NT2/D1 (cell line): ENCODE data around the gene GALM.
"Not testable (repeated sequence)": the region's sequence is repeated elsewhere in the genome, so short reads cannot be mapped to it uniquely, and the experiment has no call there.

Source experiments
- DNase-seq: peaks from one replicate; pipeline ENCODE4 v3.0.0-alpha.2; 2011; ENCODE audit warnings: low read depth, low spot score
- H3K27me3 ChIP-seq: 2 replicates; pipeline ENCODE4 v1.6.0; 2011; ENCODE audit warnings: mild to moderate bottlenecking; ENCODE audit not compliant: insufficient read length, insufficient read depth
- H3K36me3 ChIP-seq: 2 replicates; pipeline ENCODE4 v1.6.1; 2011; ENCODE audit warnings: mild to moderate bottlenecking, low read length, mixed read lengths; ENCODE audit not compliant: insufficient read depth, insufficient read length
- H3K4me1 ChIP-seq: 2 replicates; pipeline ENCODE4 v1.5.1; 2011; ENCODE audit not compliant: insufficient read depth, insufficient read length
- H3K4me3 ChIP-seq: 2 replicates; pipeline ENCODE4 v1.5.1; 2011; ENCODE audit warnings: low read depth; ENCODE audit not compliant: insufficient read length
- H3K9ac ChIP-seq: 2 replicates; pipeline ENCODE4 v1.6.0; 2011; ENCODE audit warnings: low read depth; ENCODE audit not compliant: insufficient read length
- H3K9me3 ChIP-seq: 2 replicates; pipeline ENCODE4 v1.5.1; 2011; ENCODE audit warnings: mild to moderate bottlenecking, low read length; ENCODE audit not compliant: insufficient read depth
- SUZ12 ChIP-seq: IDR thresholded peaks from 2 replicates; pipeline ENCODE4 v1.6.1; 2011; ENCODE audit not compliant: insufficient read length, insufficient read depth; ENCODE audit errors: extremely low read depth
- YY1 ChIP-seq: IDR thresholded peaks from 2 replicates; pipeline ENCODE4 v1.6.1; 2011; ENCODE audit not compliant: insufficient read length, insufficient read depth
- ZNF274 ChIP-seq: IDR thresholded peaks from 2 replicates; pipeline ENCODE4 v1.6.1; 2011; ENCODE audit warnings: mild to moderate bottlenecking, low read depth, low read length

Gene GALM

GRCh38 chr2:38751596-38752410 lies 85.9 kb downstream of the GALM start:
- H3K27me3 ChIP-seq = no peaks in the 10 kb centered on the region
- no peaks in the 10 kb centered on the region for H3K4me1 ChIP-seq
- peak overlapping the region; percentile 98 for H3K9ac ChIP-seq
- TF ChIP-seq ZNF274 = no peak
- TF ChIP-seq YY1 = no peak
- no peak for TF ChIP-seq SUZ12
- H3K4me3 ChIP-seq = peak overlapping the region; percentile 91
- H3K36me3 ChIP-seq = peaks cover 37% of the 10 kb centered on the region
- H3K9me3 ChIP-seq = no peaks in the 10 kb centered on the region
- DNase-seq = peak; percentile 16

GRCh38 chr2:38754049-38754448 lies 88.1 kb downstream of the GALM start:
- Histone ChIP-seq H3K9ac (no peak overlapping the region), H3K27me3 (no peaks in the 10 kb centered on the region), H3K9me3 (no peaks in the 10 kb centered on the region), H3K36me3 (peaks cover 14% of the 10 kb centered on the region), H3K4me3 (no peak overlapping the region), H3K4me1 (no peaks in the 10 kb centered on the region)
- no peak for TF ChIP-seq YY1
- no peak for TF ChIP-seq SUZ12
- TF ChIP-seq ZNF274 = no peak
- DNase-seq = no peak

- H3K4me1 ChIP-seq = no peaks in the 10 kb centered on the region
- TF ChIP-seq ZNF274 (no peak), SUZ12 (no peak), YY1 (no peak)
- H3K9me3 ChIP-seq = no peaks in the 10 kb centered on the region
- no peak for DNase-seq
- H3K9ac ChIP-seq = no peak overlapping the region
- peaks cover 10% of the 10 kb centered on the region for H3K36me3 ChIP-seq
- no peaks in the 10 kb centered on the region for H3K27me3 ChIP-seq
- no peak overlapping the region for H3K4me3 ChIP-seq
Observed at GRCh38 chr2:38754506-38754905, 88.6 kb downstream of the GALM start.

- not testable (repeated sequence) for H3K27me3 ChIP-seq, DNase-seq, H3K36me3 ChIP-seq, H3K9me3 ChIP-seq, H3K4me3 ChIP-seq, H3K4me1 ChIP-seq, H3K9ac ChIP-seq
Observed at GRCh38 chr2:38755891-38756290, 90.0 kb downstream of the GALM start.

- no peak overlapping the region for H3K4me3 ChIP-seq
- no peak for TF ChIP-seq SUZ12
- no peak for TF ChIP-seq ZNF274
- TF ChIP-seq YY1 = no peak
- no peaks in the 10 kb centered on the region for H3K36me3 ChIP-seq
- H3K9ac ChIP-seq = no peak overlapping the region
- H3K4me1 ChIP-seq = no peaks in the 10 kb centered on the region
- no peaks in the 10 kb centered on the region for H3K9me3 ChIP-seq
- H3K27me3 ChIP-seq = no peaks in the 10 kb centered on the region
- DNase-seq = no peak
Observed at GRCh38 chr2:38763228-38763627, 97.3 kb downstream of the GALM start.

- Histone ChIP-seq H3K4me1 (no peaks in the 10 kb centered on the region), H3K4me3 (no peak overlapping the region), H3K9ac (no peak overlapping the region), H3K27me3 (no peaks in the 10 kb centered on the region), H3K36me3 (no peaks in the 10 kb centered on the region), H3K9me3 (no peaks in the 10 kb centered on the region)
- TF ChIP-seq ZNF274 = no peak
- no peak for TF ChIP-seq YY1
- no peak for TF ChIP-seq SUZ12
- DNase-seq = no peak
Observed at GRCh38 chr2:38763728-38764127, 97.8 kb downstream of the GALM start.

GRCh38 chr2:38765149-38765548 lies 99.2 kb downstream of the GALM start:
- H3K9ac ChIP-seq = no peak overlapping the region
- DNase-seq = no peak

More at GRCh38 chr2:38765149-38765548, 99.2 kb downstream of the GALM start:
- no peak for TF ChIP-seq SUZ12
- no peak for TF ChIP-seq ZNF274
- TF ChIP-seq YY1 = no peak
- Histone ChIP-seq H3K4me3 (no peak overlapping the region), H3K27me3 (no peaks in the 10 kb centered on the region), H3K4me1 (no peaks in the 10 kb centered on the region), H3K36me3 (no peaks in the 10 kb centered on the region), H3K9me3 (no peaks in the 10 kb centered on the region)
